ENCODE results near the gene KPTN.
A peak's percentile ranks its signal among the peaks of the same experiment; 100 is the strongest.

DNA sequence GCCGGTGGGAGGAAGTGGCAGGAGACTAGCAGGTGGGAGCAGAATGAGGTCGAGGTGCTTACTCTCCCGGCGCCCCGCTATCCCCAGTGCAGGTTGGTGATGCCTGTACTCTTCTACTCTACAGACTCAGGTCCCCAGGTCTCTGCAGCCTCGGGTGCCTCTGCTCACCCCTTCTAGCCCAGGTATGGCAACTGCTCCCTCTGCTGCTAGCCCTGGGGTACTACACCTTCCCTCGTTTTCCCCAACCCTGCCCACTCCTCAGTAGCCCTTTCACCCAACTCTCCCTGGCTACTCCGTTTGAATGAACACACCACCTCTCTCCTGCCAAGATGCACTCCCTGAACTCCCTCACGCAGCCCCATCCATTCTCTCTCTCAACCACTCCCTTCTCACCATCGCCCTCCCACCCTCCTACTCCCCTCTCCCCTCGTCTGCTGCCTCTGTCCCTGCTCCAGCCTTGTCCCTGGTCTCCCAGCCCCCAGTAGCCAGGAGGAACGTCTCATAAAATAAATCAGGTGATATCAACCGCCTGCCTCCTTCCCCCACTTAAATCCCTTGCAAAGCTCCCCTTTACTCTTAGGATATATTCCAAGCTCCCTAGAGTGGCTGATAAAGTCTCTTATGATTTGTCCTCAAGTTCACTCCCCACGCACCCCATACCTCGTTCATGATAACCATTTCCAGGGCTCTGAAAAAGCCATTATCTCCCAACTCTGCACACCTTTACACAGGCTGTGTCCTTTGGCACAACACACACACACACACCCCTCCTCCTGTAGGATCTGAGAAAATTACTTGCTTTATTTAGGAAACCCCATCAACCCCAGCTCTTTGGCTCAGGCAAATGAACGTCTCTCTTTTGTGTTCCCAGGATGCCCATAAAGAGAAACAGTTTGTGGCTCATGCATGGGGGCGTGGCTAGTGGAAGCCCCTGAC lies 56.5 kb downstream of the KPTN start:
- no peak for TF ChIP-seq EZH2phosphoT487 (IDR thresholded peaks at IDR 0.05; ENCODE audit: low read depth)
- TF ChIP-seq, protein P1, sequence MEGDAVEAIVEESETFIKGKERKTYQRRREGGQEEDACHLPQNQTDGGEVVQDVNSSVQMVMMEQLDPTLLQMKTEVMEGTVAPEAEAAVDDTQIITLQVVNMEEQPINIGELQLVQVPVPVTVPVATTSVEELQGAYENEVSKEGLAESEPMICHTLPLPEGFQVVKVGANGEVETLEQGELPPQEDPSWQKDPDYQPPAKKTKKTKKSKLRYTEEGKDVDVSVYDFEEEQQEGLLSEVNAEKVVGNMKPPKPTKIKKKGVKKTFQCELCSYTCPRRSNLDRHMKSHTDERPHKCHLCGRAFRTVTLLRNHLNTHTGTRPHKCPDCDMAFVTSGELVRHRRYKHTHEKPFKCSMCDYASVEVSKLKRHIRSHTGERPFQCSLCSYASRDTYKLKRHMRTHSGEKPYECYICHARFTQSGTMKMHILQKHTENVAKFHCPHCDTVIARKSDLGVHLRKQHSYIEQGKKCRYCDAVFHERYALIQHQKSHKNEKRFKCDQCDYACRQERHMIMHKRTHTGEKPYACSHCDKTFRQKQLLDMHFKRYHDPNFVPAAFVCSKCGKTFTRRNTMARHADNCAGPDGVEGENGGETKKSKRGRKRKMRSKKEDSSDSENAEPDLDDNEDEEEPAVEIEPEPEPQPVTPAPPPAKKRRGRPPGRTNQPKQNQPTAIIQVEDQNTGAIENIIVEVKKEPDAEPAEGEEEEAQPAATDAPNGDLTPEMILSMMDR (IDR thresholded peaks at IDR 0.05; ENCODE audit: low read depth, low read length) = peak; percentile 90
